Measurements from ENCODE around the gene PTPRD.
"Not testable (repeated sequence)": the region's sequence is repeated elsewhere in the genome, so short reads cannot be mapped to it uniquely, and the experiment has no call there.

PTPRD gene

DNA sequence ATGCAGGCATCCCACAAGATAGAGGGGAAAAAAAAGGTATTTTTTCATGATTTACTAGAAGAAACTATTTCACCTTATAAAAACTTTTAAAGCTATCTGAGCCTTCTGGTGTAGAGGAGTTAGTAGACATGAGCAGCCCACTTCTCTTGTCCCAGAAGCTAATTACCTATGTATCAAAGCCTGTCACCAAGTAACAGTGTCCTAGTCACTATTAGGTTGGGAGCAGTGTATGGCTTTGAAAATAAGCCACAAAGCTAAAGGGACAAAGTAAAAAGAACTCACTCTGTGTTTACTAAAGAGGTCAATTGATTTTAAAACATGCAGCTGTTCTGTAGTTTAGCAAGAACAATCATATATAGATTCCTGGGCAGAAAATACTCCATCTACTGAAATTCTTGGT is 1286.1 kb downstream of the PTPRD start:
- no peak for DNase-seq (ENCODE audit: low read depth in 2 of 2)

DNA sequence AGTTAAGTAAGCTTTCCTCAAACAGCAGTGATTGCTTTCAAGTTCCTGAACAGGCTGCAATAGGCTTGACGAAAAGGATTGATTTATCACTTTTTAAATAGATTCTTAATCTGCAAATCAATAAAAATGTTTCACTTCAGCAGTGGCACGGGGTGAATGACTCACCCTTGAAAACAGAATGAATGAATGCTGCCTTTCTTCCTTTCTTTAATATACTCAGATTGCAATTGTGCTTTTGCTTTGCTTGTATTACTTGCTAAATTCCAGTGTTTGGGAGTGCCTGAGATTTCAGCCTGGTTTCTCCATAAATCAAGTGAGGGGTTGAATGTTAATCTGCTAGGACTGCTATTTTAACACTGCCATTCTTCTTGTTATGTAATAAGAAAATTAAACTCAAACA is 1293.8 kb downstream of the PTPRD start:
- no peak for DNase-seq (ENCODE audit: low read depth in 2 of 2)

DNA sequence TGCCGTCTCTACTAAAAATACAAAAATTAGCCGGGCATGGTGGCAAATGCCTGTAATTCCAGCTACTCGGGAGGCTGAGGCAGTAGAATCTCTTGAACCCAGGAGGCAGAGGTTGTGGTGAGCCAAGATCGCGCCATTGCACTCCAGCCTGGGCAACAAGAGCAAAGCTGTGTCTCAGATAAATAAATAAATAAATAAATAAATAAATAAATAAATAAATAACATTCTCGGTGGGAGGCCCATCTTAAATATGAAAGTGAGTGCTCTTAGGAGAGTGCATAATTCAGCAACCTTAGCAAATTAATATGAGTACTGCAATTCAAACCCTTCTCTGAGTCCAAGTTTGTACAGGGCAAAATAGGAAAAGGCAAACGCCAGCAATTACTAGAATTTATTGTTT is 1302.1 kb downstream of the PTPRD start:
- DNase-seq (ENCODE audit: low read depth in 2 of 2): not testable (repeated sequence)

DNA sequence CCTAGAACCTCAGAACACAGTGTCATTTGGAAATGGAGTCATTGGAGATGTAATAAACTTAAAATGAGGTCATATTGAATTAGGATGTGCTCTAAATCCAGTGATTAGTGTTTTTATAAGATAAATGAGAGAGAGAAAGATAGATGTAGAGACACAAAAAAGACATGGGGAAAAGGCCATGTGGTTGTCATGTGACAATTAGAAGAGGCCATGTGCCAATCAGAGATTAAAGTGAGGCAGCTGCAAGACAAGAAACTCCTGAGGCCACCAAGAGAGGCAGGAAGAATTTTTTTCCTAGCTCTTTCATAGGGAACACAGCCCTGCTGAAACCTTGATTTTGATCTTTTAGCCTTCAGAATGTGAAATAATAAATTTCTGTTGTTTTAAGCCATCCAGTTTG is 1307.2 kb downstream of the PTPRD start:
- DNase-seq (ENCODE audit: low read depth in 2 of 2): no peak

DNA sequence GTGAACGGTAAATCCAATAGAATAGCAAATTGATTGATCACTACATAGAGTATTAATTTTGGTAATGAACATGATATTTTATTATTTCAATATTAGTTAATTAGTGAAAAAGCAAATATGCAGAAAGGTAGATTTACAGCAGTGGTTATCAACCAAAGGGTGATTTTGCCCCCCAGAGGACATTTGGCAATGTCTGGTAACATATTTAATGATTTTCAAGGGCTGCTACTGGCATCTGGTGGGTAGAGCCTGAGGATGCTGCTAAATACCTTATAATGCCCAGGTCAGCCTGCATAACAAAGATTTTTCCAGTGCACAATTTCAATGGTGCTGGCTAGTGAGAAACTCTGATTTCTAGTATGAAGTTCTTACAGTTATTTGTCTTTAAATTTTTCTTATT is 1313.7 kb downstream of the PTPRD start:
- no peak for DNase-seq (ENCODE audit: low read depth in 2 of 2)

DNA sequence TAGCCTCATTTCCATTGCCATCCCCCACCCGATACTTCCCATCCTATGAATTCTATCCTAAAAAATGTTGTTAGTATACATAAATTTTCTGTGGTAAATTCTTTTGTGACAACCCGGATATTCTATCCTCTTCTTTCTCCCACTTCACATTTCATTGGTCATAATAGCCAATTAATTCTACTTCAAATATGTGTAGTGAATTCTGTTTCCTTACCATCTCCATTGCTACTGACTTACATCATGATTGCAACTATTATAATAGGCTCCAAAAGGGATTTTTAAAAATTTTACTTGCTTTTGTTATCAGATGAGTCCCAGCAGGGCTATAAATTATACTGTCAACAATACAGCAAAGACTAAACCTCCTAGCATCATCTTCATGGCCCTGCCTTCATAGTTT is 1326.8 kb downstream of the PTPRD start:
- no peak for DNase-seq (ENCODE audit: low read depth in 2 of 2)

DNA sequence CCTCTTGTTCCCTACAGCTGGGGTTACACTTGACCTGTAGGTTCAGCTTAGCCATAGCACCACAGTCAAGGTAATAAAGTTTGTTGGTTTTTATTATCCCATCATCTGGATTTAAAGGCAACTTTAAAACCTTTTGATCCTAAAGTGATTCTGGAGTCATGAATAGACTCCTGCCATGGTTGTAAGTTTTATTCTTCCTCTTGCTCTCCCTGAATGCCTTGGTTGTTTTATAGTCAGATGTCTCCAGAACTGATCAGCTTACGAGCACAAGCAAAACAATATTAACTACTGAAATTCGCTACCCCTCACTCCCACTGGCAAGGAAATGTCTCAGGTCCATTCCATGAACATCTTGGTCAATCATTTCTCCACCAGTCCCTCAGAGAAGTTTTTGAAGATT is 1328.6 kb downstream of the PTPRD start:
- DNase-seq (ENCODE audit: low read depth in 2 of 2): no peak

DNA sequence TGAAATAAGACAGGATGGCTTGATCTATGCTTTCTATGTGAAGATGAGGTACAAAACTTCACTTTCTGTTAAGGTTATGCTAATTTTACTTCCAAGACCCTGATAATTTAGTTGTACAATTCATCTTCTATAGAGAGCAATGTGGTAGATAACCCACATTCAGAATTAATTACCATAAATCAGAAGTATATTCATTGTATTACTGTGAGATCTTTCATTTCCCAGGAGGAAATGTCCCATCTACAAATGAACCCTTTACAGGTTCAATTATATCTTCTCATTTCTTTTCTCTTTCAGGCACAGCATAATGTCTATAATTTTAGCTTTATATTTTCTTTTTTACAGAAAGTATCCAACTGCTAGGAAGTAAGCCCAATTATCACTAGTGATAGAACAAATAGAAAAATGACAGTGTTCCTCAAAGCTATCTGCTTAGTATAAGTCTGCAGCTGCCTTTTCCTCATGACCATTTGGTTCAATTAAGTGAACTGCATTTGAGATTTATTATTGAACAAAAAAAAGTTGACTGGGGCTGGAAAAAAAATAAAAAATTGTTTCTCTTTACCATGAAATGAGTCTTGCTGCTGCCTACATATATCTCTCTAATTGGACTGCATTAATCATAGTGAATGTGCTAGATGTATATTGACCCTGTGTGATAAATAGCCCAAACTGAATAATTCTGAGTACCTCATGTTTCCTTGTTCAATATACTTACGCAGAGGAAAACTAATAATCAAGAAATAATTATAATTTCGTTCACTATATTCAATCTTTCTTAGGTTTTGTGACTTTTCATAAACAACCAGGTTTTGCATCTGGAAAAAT is 1329.4 kb downstream of the PTPRD start:
- no peak for DNase-seq (ENCODE audit: low read depth in 2 of 2)

DNA sequence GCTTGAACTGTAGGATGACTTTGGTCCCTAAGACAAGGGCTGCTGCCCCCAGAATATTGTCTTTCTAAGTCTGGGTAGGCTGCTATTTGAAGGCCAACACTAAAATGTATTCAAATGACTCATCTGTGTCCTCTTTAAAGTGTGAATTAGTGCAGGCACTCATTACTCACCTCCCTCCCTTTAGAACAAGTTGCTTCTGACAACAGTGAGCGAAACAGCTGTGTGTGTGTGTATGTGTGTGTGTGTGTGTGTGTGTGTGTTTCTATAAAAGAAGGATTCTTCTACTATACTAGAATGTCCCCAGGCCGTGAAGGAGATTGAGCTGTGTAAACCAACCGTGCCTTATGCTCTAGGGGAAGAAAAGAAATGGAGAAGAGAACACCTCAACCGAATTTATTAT is 1337.2 kb downstream of the PTPRD start:
- no peak for DNase-seq (ENCODE audit: low read depth in 2 of 2)

DNA sequence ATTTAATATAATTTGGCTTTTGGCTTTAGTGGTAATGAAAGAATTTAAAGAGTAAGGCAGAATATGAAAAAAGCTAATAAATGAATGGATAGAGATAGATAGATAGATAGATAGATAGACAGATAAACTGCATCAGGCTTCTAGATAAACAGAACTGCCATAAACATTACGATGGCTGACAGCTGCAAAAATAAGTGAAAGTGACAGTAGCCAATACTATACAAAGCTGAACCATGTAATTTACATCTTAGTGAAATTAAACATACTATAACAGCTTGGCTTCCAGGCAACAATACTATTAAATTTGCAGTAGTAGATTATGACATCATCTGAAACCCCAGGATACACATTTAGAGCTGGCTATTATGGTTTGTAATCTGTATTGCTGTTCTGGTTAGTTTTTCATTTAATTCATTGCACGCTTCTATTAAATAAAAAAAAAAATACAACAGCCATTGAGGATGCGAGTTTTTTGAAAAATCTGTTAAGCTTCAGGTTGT is 1354.8 kb downstream of the PTPRD start:
- no peak for DNase-seq (ENCODE audit: low read depth in 2 of 2)

DNA sequence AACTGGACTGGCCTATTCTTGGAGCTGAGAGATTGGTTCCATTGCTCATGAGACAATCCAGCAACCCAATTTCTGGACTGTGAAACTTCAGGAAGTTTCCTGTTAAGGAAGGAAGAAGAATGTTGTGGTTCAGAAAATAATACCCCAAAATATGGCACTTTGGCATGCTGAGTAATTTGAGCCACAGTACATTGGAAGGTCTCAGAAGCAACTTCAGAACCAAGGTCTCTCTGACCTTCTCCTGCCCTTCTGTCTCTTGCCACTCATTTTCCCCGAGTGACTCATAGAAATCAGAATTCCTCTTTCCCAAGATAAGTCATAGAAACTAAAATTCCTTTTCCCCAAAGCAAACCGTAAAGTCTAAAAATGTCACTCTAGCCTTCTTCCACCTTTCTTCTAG is 1366.1 kb downstream of the PTPRD start:
- no peak for DNase-seq (ENCODE audit: low read depth in 2 of 2)

DNA sequence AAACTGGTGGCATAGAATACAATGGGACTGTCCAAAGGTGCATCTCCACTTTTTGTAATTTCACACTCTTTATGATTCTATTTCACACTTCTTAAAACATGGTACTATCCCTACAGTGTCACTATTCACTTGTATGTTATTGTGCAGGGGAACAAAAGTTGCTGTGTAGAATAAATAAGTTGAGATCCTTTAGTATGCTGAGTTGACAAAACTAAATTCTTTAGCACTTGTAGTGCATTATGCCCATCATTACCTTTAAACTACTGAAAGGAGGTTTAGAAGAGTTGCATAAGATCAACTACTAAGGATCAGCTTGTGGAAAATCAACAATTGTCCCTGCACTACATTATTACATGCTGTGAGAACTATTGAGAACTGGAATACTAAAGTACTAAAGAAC is 1380.9 kb downstream of the PTPRD start:
- no peak for DNase-seq (ENCODE audit: low read depth in 2 of 2)

DNA sequence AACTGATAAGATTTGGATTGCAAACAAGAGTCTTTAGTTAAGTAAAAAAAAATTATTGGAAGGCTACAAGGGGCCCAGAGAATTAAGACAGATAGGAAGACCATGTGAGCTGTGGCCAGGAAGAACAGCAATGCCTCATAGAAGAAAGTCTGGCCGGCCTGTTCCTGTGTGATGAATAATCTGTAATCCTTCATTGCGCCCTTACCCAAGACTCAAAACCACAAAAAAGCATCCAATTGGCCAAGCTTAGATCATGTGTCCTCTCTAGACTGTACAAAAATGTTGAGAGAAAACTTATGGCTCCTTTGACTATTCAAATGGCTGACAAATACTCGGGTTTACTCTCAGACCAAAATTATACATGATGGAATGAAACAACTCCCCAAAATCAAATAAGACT is 1383.5 kb downstream of the PTPRD start:
- no peak for DNase-seq (ENCODE audit: low read depth in 2 of 2)

DNA sequence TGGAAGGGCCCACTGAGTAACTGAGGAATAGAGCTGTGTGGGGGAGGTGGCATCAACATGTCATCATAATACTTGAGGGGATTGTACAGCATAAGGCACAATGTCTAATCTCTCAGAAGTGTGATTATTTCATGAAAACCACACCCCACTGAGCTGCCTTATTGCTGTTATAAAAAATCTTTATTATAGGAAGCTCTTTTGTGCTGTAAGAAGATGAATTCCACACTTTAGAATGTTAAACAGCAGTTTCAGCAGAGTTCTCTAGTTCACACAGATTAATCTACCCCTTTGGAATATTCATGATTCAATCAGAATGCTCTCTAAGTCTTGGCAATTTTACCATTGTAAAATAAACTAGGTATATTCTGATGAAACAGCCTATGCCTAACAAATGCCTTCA is 1389.6 kb downstream of the PTPRD start:
- no peak for DNase-seq (ENCODE audit: low read depth in 2 of 2)

DNA sequence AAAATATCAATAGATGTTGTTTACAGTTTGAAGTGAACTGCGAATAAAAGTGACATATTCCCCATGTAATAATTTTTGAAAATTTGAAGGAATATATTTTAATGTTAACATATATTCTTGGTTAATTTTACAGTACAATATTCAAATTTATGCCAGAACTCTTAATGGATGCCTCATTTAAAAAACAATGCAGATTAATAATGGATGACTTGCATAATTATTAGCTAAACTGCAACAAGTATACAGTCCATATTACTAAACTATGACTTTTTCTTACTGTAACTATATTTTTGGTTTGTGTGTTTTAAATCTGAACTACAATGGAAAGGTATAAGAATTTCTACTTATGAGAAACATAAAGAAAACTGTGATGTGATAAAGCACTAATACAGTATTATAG is 1390.1 kb downstream of the PTPRD start:
- no peak for DNase-seq (ENCODE audit: low read depth in 2 of 2)

DNA sequence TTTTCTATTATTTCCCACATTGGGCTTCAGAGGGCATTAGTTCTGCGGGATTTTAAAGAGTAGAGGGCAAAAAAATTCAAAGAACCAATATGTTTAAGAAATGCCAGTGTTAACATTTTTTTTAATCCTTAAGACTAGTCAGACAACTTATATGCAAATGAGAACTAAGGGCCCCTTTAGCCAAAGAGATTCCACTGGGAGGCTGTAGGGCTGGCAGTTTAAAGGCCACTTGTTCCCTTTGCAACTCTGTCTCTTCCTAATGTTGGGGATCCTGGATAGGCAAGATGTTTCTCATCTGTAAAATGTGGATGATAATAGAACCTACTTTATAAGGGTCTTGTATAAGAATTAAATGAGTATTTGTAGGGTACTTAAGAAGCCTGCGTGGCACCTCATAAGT is 1395.9 kb downstream of the PTPRD start:
- no peak for DNase-seq (ENCODE audit: low read depth in 2 of 2)

DNA sequence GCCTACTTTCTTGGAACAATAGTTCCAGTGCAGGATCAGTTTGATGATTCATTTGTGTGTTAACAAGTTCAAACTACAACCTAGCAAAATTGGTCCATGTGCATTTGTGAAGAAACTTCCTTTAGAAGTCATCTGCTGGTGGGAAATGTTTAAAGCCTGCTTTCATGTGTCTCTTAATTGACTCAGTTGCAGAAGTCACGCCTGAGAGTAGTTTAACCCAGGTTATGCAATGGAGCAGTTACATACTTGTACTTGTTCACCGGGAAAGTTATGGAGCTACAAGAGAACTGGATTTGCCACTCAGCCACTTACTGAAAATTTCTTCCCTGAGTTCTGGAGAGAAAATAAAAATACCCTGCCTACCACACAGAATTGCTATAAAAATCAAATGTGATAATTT is 1397.8 kb downstream of the PTPRD start:
- DNase-seq (ENCODE audit: low read depth in 2 of 2): no peak

DNA sequence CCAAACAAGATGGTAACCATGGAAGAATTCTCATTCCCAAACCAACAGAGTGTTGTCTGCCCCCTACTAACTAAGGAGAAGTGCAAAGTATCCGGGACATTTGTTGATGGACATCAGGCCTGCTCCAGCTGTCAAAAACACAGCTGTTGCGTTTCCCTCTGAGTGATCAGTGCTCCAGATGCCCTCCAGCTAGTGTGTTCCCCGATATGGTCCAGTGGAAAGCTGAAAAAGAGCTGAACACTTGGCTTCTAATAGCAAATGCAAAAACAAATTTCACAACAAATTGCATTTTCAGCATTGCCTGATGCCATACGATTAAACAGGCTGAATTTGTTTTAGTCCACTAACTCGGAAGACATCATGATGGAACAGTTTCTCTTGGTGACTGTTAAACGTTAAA is 1398.7 kb downstream of the PTPRD start:
- no peak for DNase-seq (ENCODE audit: low read depth in 2 of 2)

DNA sequence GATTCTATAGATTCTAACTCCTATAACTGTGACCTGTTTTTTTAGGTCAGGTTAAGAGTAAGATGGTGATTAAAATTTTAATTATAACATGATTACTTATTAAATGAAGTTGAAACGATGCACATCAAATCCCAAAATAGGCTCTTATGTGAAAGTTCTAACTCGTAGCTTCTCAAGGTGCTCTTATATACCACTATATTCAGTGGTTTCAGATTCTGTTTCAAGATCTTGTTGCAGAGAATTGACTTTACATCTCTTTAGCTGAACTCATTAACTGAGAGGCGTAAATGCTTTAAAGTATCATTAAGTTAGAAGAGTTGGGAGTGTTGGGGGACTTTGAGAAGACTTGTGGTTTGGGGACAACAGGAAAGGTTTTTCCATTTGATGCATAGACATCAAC is 1399.8 kb downstream of the PTPRD start:
- DNase-seq (ENCODE audit: low read depth in 2 of 2): no peak

DNA sequence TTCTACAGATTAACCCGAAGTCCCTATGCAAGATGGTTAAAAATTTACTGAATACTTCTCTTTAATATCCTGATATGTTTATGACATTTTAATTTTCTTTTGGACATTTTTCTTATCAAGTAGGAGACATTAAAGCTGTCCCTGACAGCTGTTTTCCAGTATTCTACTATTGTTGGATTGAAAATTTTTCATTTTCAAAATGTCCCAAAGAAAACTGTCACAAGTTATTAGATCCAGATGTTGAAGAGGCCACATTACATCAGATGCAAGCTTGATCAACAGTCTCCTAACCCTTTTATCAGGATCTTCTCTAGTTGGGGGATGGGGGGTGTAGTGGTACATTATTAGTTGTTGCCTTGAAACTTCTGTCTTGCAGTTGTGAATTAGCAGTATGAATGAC is 1410.5 kb downstream of the PTPRD start:
- no peak for DNase-seq (ENCODE audit: low read depth in 2 of 2)

DNA sequence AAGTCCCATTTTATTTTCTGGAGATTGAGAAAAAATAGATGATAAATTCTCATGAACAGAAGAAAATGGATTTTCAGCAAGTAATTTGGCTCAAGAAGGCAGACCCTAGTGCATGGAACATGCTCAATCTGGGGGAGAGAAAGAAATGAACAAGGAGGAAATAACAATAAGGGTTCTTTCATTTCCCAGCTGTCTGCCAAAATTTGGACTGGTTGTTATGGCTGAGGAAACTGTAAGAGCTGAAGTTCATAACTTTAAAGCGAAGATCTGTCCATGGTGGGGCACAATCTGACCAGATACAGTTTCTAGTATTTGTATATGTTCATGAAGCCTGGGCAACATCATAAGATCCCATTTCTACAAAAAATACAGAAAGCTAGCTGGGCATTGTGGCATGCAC is 1426.7 kb downstream of the PTPRD start:
- DNase-seq (ENCODE audit: low read depth in 2 of 2): no peak

DNA sequence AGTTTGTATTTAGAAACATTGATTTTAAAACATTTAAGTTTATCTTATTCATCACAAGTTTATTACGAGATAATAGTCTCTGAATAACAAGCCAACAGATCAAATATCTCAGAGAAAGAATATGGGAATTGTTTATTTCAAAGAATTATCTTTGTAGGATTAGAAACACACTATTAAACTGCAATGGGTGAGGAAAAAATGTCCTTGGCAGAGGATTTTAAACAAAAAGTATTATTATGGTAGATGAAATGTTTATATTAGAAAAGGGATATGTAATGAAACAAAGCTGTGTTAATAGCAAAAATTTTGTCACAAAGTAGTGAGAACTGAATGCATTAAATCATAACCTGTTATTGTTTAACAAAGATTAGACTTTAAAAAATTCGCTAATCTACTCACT is 1430.4 kb downstream of the PTPRD start:
- no peak for DNase-seq (ENCODE audit: low read depth in 2 of 2)

DNA sequence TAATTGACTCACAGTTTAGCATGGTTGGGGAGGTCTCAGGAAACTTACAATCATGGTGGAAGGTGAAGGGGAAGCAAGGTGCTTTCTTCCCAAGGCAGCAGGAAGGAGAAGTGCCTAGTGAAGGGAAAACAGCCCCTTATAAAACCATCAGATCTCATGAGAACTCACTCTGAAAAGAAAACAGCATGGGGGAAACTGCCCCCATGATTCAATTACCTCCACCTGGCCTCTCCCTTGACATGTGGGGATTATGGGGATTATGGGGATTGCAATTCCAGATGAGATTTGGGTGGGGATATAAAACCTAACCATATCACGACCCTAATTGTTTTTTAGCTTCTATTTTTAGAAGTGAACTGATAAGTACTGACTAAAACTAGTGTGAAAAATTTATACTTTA is 1435.7 kb downstream of the PTPRD start:
- DNase-seq (ENCODE audit: low read depth in 2 of 2): no peak

DNA sequence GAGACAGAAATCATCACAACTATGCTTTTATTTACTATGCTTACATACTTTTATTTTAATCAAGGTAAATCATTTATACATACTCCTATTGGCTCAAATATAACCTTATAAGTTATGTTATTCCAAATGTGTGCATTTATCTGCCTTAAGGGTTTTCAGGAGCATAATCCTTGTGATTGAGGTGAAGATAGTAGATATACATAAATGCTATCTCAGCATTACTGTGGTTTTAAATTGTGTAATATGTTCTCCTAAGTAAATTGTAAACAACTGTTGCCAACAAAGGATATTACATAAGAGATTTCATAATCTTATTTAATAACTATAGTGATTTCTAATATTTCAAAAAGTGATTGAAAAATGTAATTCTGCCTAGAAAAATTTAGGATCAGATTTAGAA is 1438.4 kb downstream of the PTPRD start:
- DNase-seq (ENCODE audit: low read depth in 2 of 2): no peak
